Naive thymus-derived CD4-positive, alpha-beta T cell (primary cell): ENCODE data around the gene RPUSD3. TPM values are rescaled to one million over a fixed set of nuclear protein-coding genes. Genes with fewer than 3 reads are reported as not detected.

Source experiments
- ATAC-seq: fragments of 150-1000 bp; cut with Tn5 transposase; 2 replicates; pipeline ENCODE4 v1.10.0; 2021; ENCODE audit warnings: mild to moderate bottlenecking, moderate library complexity
- CTCF ChIA-PET: fragments of 350-600 bp; sonication (Branson Sonifier 250); formaldehyde crosslinking; loops from one replicate; lab custom pipeline; 2021; ENCODE audit warnings: antibody characterized with exemption; lab: Charles Lee
- POLR2A ChIA-PET: fragments of 350-600 bp; sonication (Branson Sonifier 250); formaldehyde crosslinking; loops from one replicate; lab custom pipeline; 2021; ENCODE audit warnings: antibody characterized with exemption, inconsistent platforms; lab: Charles Lee
- DNase-seq, 9 donors: peaks; one replicate each; pipeline versions ENCODE4 v3.0.0 to v3.0.0-alpha.2; 2020 to 2022; ENCODE audit warnings: mixed read lengths in 1 of 9
- H3K27ac ChIP-seq: one replicate; pipeline ENCODE4 v1.7.0; 2013; ENCODE audit warnings: mild to moderate bottlenecking, low read depth, low read length, moderate library complexity
- H3K27me3 ChIP-seq, 2 donors: one replicate each; pipeline ENCODE4 v1.7.0; 2013; ENCODE audit warnings: low read length in 2 of 2, mild to moderate bottlenecking in 2 of 2, moderate library complexity in 2 of 2; ENCODE audit not compliant: control insufficient read depth in 2 of 2, insufficient read depth in 2 of 2
- H3K36me3 ChIP-seq, 3 experiments: 1 replicate in 2 of 3; 2 replicates in 1 of 3; pipeline ENCODE4 v1.7.0; 2013; ENCODE audit warnings: low read length in 3 of 3, mild to moderate bottlenecking in 3 of 3, moderate library complexity in 1 of 3; ENCODE audit not compliant: insufficient read depth in 3 of 3, control insufficient read depth in 2 of 3
- H3K4me1 ChIP-seq, 2 donors: one replicate each; pipeline ENCODE4 v1.7.0; 2013; ENCODE audit warnings: low read length in 2 of 2, mild to moderate bottlenecking in 2 of 2, moderate library complexity in 1 of 2; ENCODE audit not compliant: control insufficient read depth in 2 of 2, insufficient read depth in 2 of 2
- H3K4me3 ChIP-seq: 2 replicates; pipeline ENCODE4 v1.7.0; 2013; ENCODE audit warnings: mild to moderate bottlenecking, low read length
- H3K9me3 ChIP-seq, 3 experiments: 1 replicate in 2 of 3; 2 replicates in 1 of 3; pipeline ENCODE4 v1.7.0; 2013; ENCODE audit warnings: low read length in 3 of 3; ENCODE audit not compliant: control insufficient read depth in 2 of 3
- H3K27ac Mint-ChIP-seq, 9 donors: one replicate each; pipeline ENCODE4 v1.8.0; 2020 to 2022; ENCODE audit warnings: mixed read lengths in 9 of 9, mild to moderate bottlenecking in 8 of 9, moderate library complexity in 5 of 9, inconsistent platforms in 2 of 9
- H3K27me3 Mint-ChIP-seq, 5 donors: one replicate each; pipeline ENCODE4 v1.8.0; 2021 to 2022; ENCODE audit warnings: mixed read lengths in 5 of 5, mild to moderate bottlenecking in 1 of 5
- H3K36me3 Mint-ChIP-seq, 5 donors: one replicate each; pipeline ENCODE4 v1.8.0; 2020 to 2022; ENCODE audit warnings: mixed read lengths in 5 of 5, mild to moderate bottlenecking in 3 of 5, inconsistent platforms in 1 of 5
- H3K4me1 Mint-ChIP-seq, 7 donors: one replicate each; pipeline ENCODE4 v1.8.0; 2020 to 2022; ENCODE audit warnings: mixed read lengths in 7 of 7, mild to moderate bottlenecking in 3 of 7, inconsistent platforms in 1 of 7
- H3K4me3 Mint-ChIP-seq, 10 donors: one replicate each; pipeline ENCODE4 v1.8.0; 2020 to 2022; ENCODE audit warnings: mild to moderate bottlenecking in 10 of 10, mixed read lengths in 10 of 10, moderate library complexity in 6 of 10, inconsistent platforms in 2 of 10
- H3K9me3 Mint-ChIP-seq, 11 donors: one replicate each; pipeline ENCODE4 v1.8.0; 2020 to 2022; ENCODE audit warnings: mixed read lengths in 11 of 11, mild to moderate bottlenecking in 4 of 11, inconsistent platforms in 1 of 11, moderate library complexity in 1 of 11
- intact Hi-C, 2 donors: fragments of 100-400 bp; cut with micrococcal nuclease; formaldehyde crosslinking; loops; one replicate each; pipeline ENCODE4 v1.15.1; 2023
- polyA plus RNA-seq, 2 donors: library from polyadenylated mRNA; unstranded; fragments of 300-500 nt; fragmentation: Illumina TruSeq; gene quantifications; one replicate each; pipeline ENCODE4 v1.2.3, GENCODE V29; 2021
- total RNA-seq, 6 experiments: library from RNA in 5 of 6; stranded (reverse) in 5 of 6; gene quantifications; 1 replicate in 5 of 6; 2 replicates in 1 of 6; pipeline ENCODE4 v1.2.3 and lab custom pipeline; 2021 to 2026

RPUSD3 gene
- total and polyA plus RNA-seq, 7 experiments from 2014 or later, result 17.7 to 72.6 (median 61.1) TPM

- no peaks in the 10 kb centered on the region for H3K27me3 Mint-ChIP-seq
- no peaks in the 10 kb centered on the region for H3K9me3 Mint-ChIP-seq
- Histone ChIP-seq H3K27me3 (no peaks in the 10 kb centered on the region), H3K36me3 (peaks cover 10 to 31% (median 19%) of the 10 kb centered on the region in 3 experiments), H3K27ac (peak overlapping the region; percentile 90), H3K4me1 (peaks cover 21 to 28% of the 10 kb centered on the region in 2 donors), H3K4me3 (peak overlapping the region; percentile 76), H3K9me3 (no peaks in the 10 kb centered on the region)
- DNase-seq, result peak in 3 of 9 donors; percentile 10 to 19 (median 13)
- intact Hi-C loops, result loop anchor here (1.0 to 5.0 kb wide), 6 partner anchors 16 to 124 kb away; partner anchors contain the start of genes RPUSD3 (in 2 of the 2), ARPC4 (in 1 of the 2), CRELD1 (in 1 of the 2) and JAGN1 (in 1 of the 2)
- H3K36me3 Mint-ChIP-seq, result peaks cover 0 to 27% (median 3%) of the 10 kb centered on the region in 5 donors
- peak overlapping the region; percentile 89 to 96 (median 92) for H3K4me3 Mint-ChIP-seq
- H3K27ac Mint-ChIP-seq, result peak overlapping the region; percentile 92 to 98 (median 96)
- ATAC-seq, result no peak
- ChIA-PET POLR2A (interaction anchor here (0.5 to 5.9 kb wide), 17 partner anchors 8 to 511 kb away, joined by 3 to 61 read pairs (median 4); partner anchors contain the start of genes ARPC4, BRPF1, CRELD1 and JAGN1), CTCF (interaction anchor here (1.1 kb wide), 1 partner anchor 16 kb away, joined by 3 read pairs; the partner anchor contains the start of gene ARPC4)
- peaks cover 31 to 42% (median 39%) of the 10 kb centered on the region in 7 donors for H3K4me1 Mint-ChIP-seq
Observed at GRCh38 chr3:9809239-9809614, 34.6 kb downstream of the RPUSD3 start.

GRCh38 chr3:9808345-9809037 lies 35.3 kb downstream of the RPUSD3 start:
- H3K9me3 Mint-ChIP-seq, result no peaks in the 10 kb centered on the region
- H3K4me3 ChIP-seq, result no peak overlapping the region
- ChIA-PET CTCF (interaction anchor here (0.6 to 1.0 kb wide), 4 partner anchors 16 to 487 kb away, joined by 3 to 7 read pairs (median 5); partner anchors contain the start of genes ARPC4 and TADA3), POLR2A (interaction anchor here (0.5 to 5.9 kb wide), 21 partner anchors 12 to 1798 kb away, joined by 3 to 61 read pairs (median 3); partner anchors contain the start of genes ARPC4, BRPF1, CRELD1 and JAGN1)
- peak overlapping the region; percentile 90 for H3K27ac ChIP-seq
- H3K27ac Mint-ChIP-seq, result peak overlapping the region; percentile 92 to 98 (median 96)
- no peaks in the 10 kb centered on the region for H3K27me3 Mint-ChIP-seq
- H3K27me3 ChIP-seq, result no peaks in the 10 kb centered on the region
- intact Hi-C loops, result loop anchor here (1.0 to 5.0 kb wide), 8 partner anchors 15 to 124 kb away; partner anchors contain the start of genes RPUSD3 (in 2 of the 2), ARPC4 (in 1 of the 2), BRPF1 (in 1 of the 2) and CRELD1 (in 1 of the 2)
- H3K9me3 ChIP-seq, result no peaks in the 10 kb centered on the region
- peaks cover 2 to 33% (median 8%) of the 10 kb centered on the region in 5 donors for H3K36me3 Mint-ChIP-seq
- ATAC-seq (peak; percentile 75), DNase-seq (peak in 7 of 9 donors; percentile 26 to 55 (median 40))
- H3K4me1 Mint-ChIP-seq, result peaks cover 31 to 45% (median 42%) of the 10 kb centered on the region in 7 donors
- peak overlapping the region in 9 of 10 donors; percentile 25 to 96 (median 91) for H3K4me3 Mint-ChIP-seq
- H3K4me1 ChIP-seq, result peaks cover 21 to 28% of the 10 kb centered on the region in 2 donors
- peaks cover 17 to 38% (median 27%) of the 10 kb centered on the region in 3 experiments for H3K36me3 ChIP-seq

GRCh38 chr3:9807981-9808344 lies 35.8 kb downstream of the RPUSD3 start:
- Mint-ChIP-seq H3K4me1 (peaks cover 37 to 50% (median 47%) of the 10 kb centered on the region in 7 donors), H3K9me3 (no peaks in the 10 kb centered on the region), H3K36me3 (peaks cover 7 to 35% (median 14%) of the 10 kb centered on the region in 5 donors), H3K27me3 (no peaks in the 10 kb centered on the region), H3K27ac (peak overlapping the region in 8 of 9 donors; percentile 71 to 98 (median 94)), H3K4me3 (peak overlapping the region in 2 of 10 donors; percentile 21 to 45)
- Histone ChIP-seq H3K36me3 (peaks cover 22 to 43% (median 29%) of the 10 kb centered on the region in 3 experiments), H3K27ac (peak overlapping the region; percentile 90), H3K9me3 (no peaks in the 10 kb centered on the region), H3K27me3 (no peaks in the 10 kb centered on the region), H3K4me1 (peaks cover 21 to 28% of the 10 kb centered on the region in 2 donors), H3K4me3 (no peak overlapping the region)
- CTCF ChIA-PET, result interaction anchor here (0.6 to 1.0 kb wide), 4 partner anchors 15 to 487 kb away, joined by 3 to 7 read pairs (median 5); partner anchors contain the start of genes ARPC4 and TADA3
- intact Hi-C loops, result loop anchor here (1.0 to 5.0 kb wide), 6 partner anchors 34 to 125 kb away; partner anchors contain the start of genes RPUSD3 (in 2 of the 2), BRPF1 (in 1 of the 2), CRELD1 (in 1 of the 2) and JAGN1 (in 1 of the 2)
- DNase-seq, result no peak
- POLR2A ChIA-PET, result interaction anchor here (0.5 to 5.9 kb wide), 18 partner anchors 8 to 1799 kb away, joined by 3 to 61 read pairs (median 3); partner anchors contain the start of genes ARPC4, BRPF1, CRELD1 and OGG1
- ATAC-seq, result no peak

GRCh38 chr3:9806688-9807589 lies 36.9 kb downstream of the RPUSD3 start:
- H3K4me1 Mint-ChIP-seq, result peaks cover 37 to 50% (median 48%) of the 10 kb centered on the region in 7 donors
- peaks cover 7 to 35% (median 15%) of the 10 kb centered on the region in 5 donors for H3K36me3 Mint-ChIP-seq
- Histone ChIP-seq H3K27ac (no peak overlapping the region), H3K4me3 (no peak overlapping the region), H3K27me3 (no peaks in the 10 kb centered on the region), H3K36me3 (peaks cover 24 to 51% (median 33%) of the 10 kb centered on the region in 3 experiments), H3K4me1 (peaks cover 21 to 28% of the 10 kb centered on the region in 2 donors), H3K9me3 (no peaks in the 10 kb centered on the region)
- peak overlapping the region in 6 of 9 donors; percentile 49 to 98 (median 80) for H3K27ac Mint-ChIP-seq
- intact Hi-C loops, result loop anchor here (5.0 kb wide), 2 partner anchors 35 to 85 kb away; partner anchors contain the start of genes JAGN1 (in 1 of the 2) and RPUSD3 (in 1 of the 2)
- H3K4me3 Mint-ChIP-seq, result no peak overlapping the region
- DNase-seq, result no peak
- CTCF ChIA-PET, result no interaction called here
- no peaks in the 10 kb centered on the region for H3K9me3 Mint-ChIP-seq
- POLR2A ChIA-PET, result interaction anchor here (0.6 to 5.9 kb wide), 11 partner anchors 7 to 158 kb away, joined by 3 to 61 read pairs (median 3); partner anchors contain the start of genes ARPC4, BRPF1, MTMR14 and TADA3
- no peaks in the 10 kb centered on the region for H3K27me3 Mint-ChIP-seq
- no peak for ATAC-seq

GRCh38 chr3:9806137-9806536 lies 37.7 kb downstream of the RPUSD3 start:
- peaks cover 31 to 59% (median 40%) of the 10 kb centered on the region in 3 experiments for H3K36me3 ChIP-seq
- Mint-ChIP-seq H3K27me3 (no peaks in the 10 kb centered on the region), H3K36me3 (peaks cover 7 to 38% (median 15%) of the 10 kb centered on the region in 5 donors), H3K9me3 (no peaks in the 10 kb centered on the region), H3K27ac (peak overlapping the region in 2 of 9 donors; percentile 51 to 71), H3K4me1 (peaks cover 31 to 43% (median 41%) of the 10 kb centered on the region in 7 donors), H3K4me3 (no peak overlapping the region)
- DNase-seq (no peak), ATAC-seq (no peak)
- no peaks in the 10 kb centered on the region for H3K27me3 ChIP-seq
- no peak overlapping the region for H3K4me3 ChIP-seq
- ChIA-PET POLR2A (interaction anchor here (5.9 kb wide), 1 partner anchor 13 kb away, joined by 61 read pairs; the partner anchor contains the start of genes ARPC4 and TADA3), CTCF (no interaction called here)
- no peak overlapping the region for H3K27ac ChIP-seq
- no peaks in the 10 kb centered on the region for H3K9me3 ChIP-seq
- intact Hi-C loops, result loop anchor here (5.0 kb wide), 2 partner anchors 36 to 86 kb away; partner anchors contain the start of genes JAGN1 (in 1 of the 2) and RPUSD3 (in 1 of the 2)
- peaks cover 21 to 28% of the 10 kb centered on the region in 2 donors for H3K4me1 ChIP-seq
